Vagina (tissue), 2 donors: Measurements from ENCODE around the gene RNU5D-1. TPM values are rescaled to one million over a fixed set of nuclear protein-coding genes. Genes with fewer than 3 reads are reported as not detected.

ENCODE experiments used
- DNase-seq, 2 donors: peaks; one replicate each; pipeline ENCODE4 v3.0.0-alpha.2; 2017; ENCODE audit errors: extremely low spot score in 2 of 2
- H3K27ac ChIP-seq: fragments of 200-600 bp; sonication (generic); one replicate; pipeline ENCODE4 v1.5.1; 2019
- H3K27me3 ChIP-seq: fragments of 200-600 bp; sonication (generic); one replicate; pipeline ENCODE4 v1.5.1; 2019
- H3K36me3 ChIP-seq, 2 donors: fragments of 200-600 bp; sonication (generic); one replicate each; pipeline ENCODE4 v1.5.1; 2017 to 2019
- H3K4me1 ChIP-seq: fragments of 200-600 bp; sonication (generic); one replicate; pipeline ENCODE4 v1.5.1; 2019
- H3K4me3 ChIP-seq, 2 donors: fragments of 200-600 bp; sonication (generic); 1 replicate in 1 of 2; 2 replicates in 1 of 2; pipeline ENCODE4 v1.5.1; 2016 to 2019
- H3K9me3 ChIP-seq: fragments of 200-600 bp; sonication (generic); one replicate; pipeline ENCODE4 v1.5.1; 2019
- POLR2A ChIP-seq, 2 donors: fragments of 450-650 bp; IDR thresholded peaks; one replicate each; pipeline ENCODE4 v1.6.1; 2017; ENCODE audit warnings: antibody characterized with exemption in 2 of 2, mild to moderate bottlenecking in 2 of 2, moderate library complexity in 2 of 2
- POLR2AphosphoS5 ChIP-seq, 2 donors: sonication (generic); formaldehyde crosslinking; IDR thresholded peaks; one replicate each; pipeline ENCODE4 v1.9.0; 2017; ENCODE audit warnings: antibody characterized with exemption in 2 of 2, mild to moderate bottlenecking in 2 of 2, low read depth in 1 of 2; ENCODE audit not compliant: insufficient read depth in 1 of 2
- intact Hi-C: fragments of 100-400 bp; cut with DNase I; formaldehyde crosslinking; loops from one replicate; pipeline ENCODE4 v1.15.1; 2023
- total RNA-seq: library from RNA; depleted of rRNA; stranded (reverse); fragments of >200 nt; gene quantifications from one replicate; pipeline ENCODE4 v1.2.3, GENCODE V29; 2016
- TF ChIP-seq, protein P1 (sequence below), 3 experiments: fragments of 450-650 bp in 2 of 3; fragments of 200-600 bp in 1 of 3; sonication (generic) in 1 of 3; IDR thresholded peaks; one replicate each; pipeline ENCODE4 v1.5.1; 2017 to 2019; ENCODE audit warnings: antibody characterized with exemption in 3 of 3, mild to moderate bottlenecking in 2 of 3, moderate library complexity in 2 of 3

Gene RNU5D-1
- total RNA-seq, 1 donor from 2014 or later, result not detected

- TF ChIP-seq POLR2AphosphoS5 (IDR thresholded peaks at IDR 0.05; ENCODE audit: insufficient read depth in 1 of 2, low read depth in 1 of 2) (no peak), POLR2A (IDR thresholded peaks at IDR 0.05) (no peak)
- TF ChIP-seq, protein P1, sequence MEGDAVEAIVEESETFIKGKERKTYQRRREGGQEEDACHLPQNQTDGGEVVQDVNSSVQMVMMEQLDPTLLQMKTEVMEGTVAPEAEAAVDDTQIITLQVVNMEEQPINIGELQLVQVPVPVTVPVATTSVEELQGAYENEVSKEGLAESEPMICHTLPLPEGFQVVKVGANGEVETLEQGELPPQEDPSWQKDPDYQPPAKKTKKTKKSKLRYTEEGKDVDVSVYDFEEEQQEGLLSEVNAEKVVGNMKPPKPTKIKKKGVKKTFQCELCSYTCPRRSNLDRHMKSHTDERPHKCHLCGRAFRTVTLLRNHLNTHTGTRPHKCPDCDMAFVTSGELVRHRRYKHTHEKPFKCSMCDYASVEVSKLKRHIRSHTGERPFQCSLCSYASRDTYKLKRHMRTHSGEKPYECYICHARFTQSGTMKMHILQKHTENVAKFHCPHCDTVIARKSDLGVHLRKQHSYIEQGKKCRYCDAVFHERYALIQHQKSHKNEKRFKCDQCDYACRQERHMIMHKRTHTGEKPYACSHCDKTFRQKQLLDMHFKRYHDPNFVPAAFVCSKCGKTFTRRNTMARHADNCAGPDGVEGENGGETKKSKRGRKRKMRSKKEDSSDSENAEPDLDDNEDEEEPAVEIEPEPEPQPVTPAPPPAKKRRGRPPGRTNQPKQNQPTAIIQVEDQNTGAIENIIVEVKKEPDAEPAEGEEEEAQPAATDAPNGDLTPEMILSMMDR (IDR thresholded peaks at IDR 0.05), result no peak
- Histone ChIP-seq H3K36me3 (no peaks in the 10 kb centered on the region), H3K9me3 (no peaks in the 10 kb centered on the region), H3K27me3 (no peaks in the 10 kb centered on the region), H3K27ac (no peak overlapping the region), H3K4me1 (no peaks in the 10 kb centered on the region), H3K4me3 (no peak overlapping the region)
- intact Hi-C loops, result no loop called here
- no peak for DNase-seq
These were observed 7.9 kb downstream of the RNU5D-1 start for GRCh38 chr1:44723064-44723463.

- Histone ChIP-seq H3K27ac (peak overlapping the region; percentile 26), H3K9me3 (no peaks in the 10 kb centered on the region), H3K36me3 (no peaks in the 10 kb centered on the region), H3K27me3 (no peaks in the 10 kb centered on the region), H3K4me3 (no peak overlapping the region), H3K4me1 (no peaks in the 10 kb centered on the region)
- DNase-seq, result no peak
- intact Hi-C loops, result no loop called here
- peak in 1 of 2 donors; percentile 18 for TF ChIP-seq POLR2AphosphoS5 (IDR thresholded peaks at IDR 0.05; ENCODE audit: insufficient read depth in 1 of 2, low read depth in 1 of 2)
- TF ChIP-seq, protein P1 (IDR thresholded peaks at IDR 0.05), result no peak
- TF ChIP-seq POLR2A (IDR thresholded peaks at IDR 0.05), result peak in 1 of 2 donors; percentile 45
These were observed 9.2 kb downstream of the RNU5D-1 start for GRCh38 chr1:44721485-44722361.

DNA sequence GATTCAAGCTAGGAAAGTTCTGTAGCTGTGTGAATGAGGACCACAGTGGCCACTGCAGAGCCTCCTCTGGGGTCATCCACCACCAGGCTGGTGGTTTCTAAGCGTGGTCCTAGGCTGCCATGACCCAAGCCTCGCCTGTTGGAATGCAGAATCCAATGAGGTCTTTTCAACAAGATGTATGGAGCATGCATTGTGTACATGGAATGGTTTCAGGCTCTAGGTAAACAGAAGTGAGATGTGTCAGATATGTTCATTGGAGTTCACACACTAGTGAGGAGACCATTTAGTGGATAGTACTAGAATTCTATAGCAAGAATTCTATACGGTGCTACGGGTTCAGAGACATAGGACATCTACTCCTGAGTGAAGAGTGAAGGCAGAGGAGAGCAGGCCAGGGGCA is 10.7 kb downstream of the RNU5D-1 start:
- H3K36me3 ChIP-seq, result no peaks in the 10 kb centered on the region
- no peak for DNase-seq
- H3K4me3 ChIP-seq, result no peak overlapping the region
- intact Hi-C loops, result no loop called here
- no peak overlapping the region for H3K27ac ChIP-seq
- H3K27me3 ChIP-seq, result no peaks in the 10 kb centered on the region
- H3K4me1 ChIP-seq, result no peaks in the 10 kb centered on the region
- TF ChIP-seq POLR2AphosphoS5 (IDR thresholded peaks at IDR 0.05; ENCODE audit: insufficient read depth in 1 of 2, low read depth in 1 of 2) (no peak), POLR2A (IDR thresholded peaks at IDR 0.05) (no peak)
- TF ChIP-seq, protein P1 (IDR thresholded peaks at IDR 0.05), result no peak
- no peaks in the 10 kb centered on the region for H3K9me3 ChIP-seq

- DNase-seq, result no peak
- Histone ChIP-seq H3K4me1 (no peaks in the 10 kb centered on the region), H3K36me3 (no peaks in the 10 kb centered on the region), H3K9me3 (no peaks in the 10 kb centered on the region), H3K27ac (no peak overlapping the region), H3K27me3 (no peaks in the 10 kb centered on the region), H3K4me3 (no peak overlapping the region)
- intact Hi-C loops, result no loop called here
- TF ChIP-seq, protein P1 (IDR thresholded peaks at IDR 0.05), result no peak
- TF ChIP-seq POLR2AphosphoS5 (IDR thresholded peaks at IDR 0.05; ENCODE audit: insufficient read depth in 1 of 2, low read depth in 1 of 2), result no peak
- no peak for TF ChIP-seq POLR2A (IDR thresholded peaks at IDR 0.05)
These were observed 11.7 kb downstream of the RNU5D-1 start for GRCh38 chr1:44719318-44719717.

DNA sequence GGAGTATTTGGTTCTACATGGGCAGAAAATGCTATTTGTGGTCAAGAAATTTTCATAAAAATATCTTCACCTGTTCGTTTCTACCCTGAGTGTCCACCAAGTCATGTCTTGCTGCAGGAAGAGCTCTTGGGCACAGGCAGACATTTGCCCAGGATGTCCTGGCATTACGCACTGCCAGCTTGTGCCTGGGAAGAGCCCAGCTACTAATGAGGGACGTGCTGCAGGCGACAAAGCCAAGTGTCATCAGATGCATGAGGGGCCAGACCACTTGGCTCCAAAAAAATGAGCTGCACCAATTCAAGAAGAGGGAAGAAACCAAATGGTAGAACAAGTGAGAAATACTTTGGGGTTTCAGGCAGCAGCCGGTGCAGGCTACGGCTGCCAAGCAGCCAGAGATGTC is 12.9 kb downstream of the RNU5D-1 start:
- no peaks in the 10 kb centered on the region for H3K4me1 ChIP-seq
- no peaks in the 10 kb centered on the region for H3K27me3 ChIP-seq
- H3K4me3 ChIP-seq, result no peak overlapping the region
- H3K36me3 ChIP-seq, result no peaks in the 10 kb centered on the region
- no peaks in the 10 kb centered on the region for H3K9me3 ChIP-seq
- intact Hi-C loops, result no loop called here
- TF ChIP-seq, protein P1 (IDR thresholded peaks at IDR 0.05), result no peak
- TF ChIP-seq POLR2A (IDR thresholded peaks at IDR 0.05), result no peak
- TF ChIP-seq POLR2AphosphoS5 (IDR thresholded peaks at IDR 0.05; ENCODE audit: insufficient read depth in 1 of 2, low read depth in 1 of 2), result no peak
- no peak for DNase-seq
- no peak overlapping the region for H3K27ac ChIP-seq
